NCI-H2196 (cell line): ENCODE data around the gene SANBR.
"Not testable (repeated sequence)": the region's sequence is repeated elsewhere in the genome, so short reads cannot be mapped to it uniquely, and the experiment has no call there.

Source experiments
- DNase-seq: peaks from one replicate; lab custom pipeline; 2025; ENCODE audit not compliant: unreplicated experiment; lab: John Stamatoyannopoulos, UW

The SANBR gene

DNA sequence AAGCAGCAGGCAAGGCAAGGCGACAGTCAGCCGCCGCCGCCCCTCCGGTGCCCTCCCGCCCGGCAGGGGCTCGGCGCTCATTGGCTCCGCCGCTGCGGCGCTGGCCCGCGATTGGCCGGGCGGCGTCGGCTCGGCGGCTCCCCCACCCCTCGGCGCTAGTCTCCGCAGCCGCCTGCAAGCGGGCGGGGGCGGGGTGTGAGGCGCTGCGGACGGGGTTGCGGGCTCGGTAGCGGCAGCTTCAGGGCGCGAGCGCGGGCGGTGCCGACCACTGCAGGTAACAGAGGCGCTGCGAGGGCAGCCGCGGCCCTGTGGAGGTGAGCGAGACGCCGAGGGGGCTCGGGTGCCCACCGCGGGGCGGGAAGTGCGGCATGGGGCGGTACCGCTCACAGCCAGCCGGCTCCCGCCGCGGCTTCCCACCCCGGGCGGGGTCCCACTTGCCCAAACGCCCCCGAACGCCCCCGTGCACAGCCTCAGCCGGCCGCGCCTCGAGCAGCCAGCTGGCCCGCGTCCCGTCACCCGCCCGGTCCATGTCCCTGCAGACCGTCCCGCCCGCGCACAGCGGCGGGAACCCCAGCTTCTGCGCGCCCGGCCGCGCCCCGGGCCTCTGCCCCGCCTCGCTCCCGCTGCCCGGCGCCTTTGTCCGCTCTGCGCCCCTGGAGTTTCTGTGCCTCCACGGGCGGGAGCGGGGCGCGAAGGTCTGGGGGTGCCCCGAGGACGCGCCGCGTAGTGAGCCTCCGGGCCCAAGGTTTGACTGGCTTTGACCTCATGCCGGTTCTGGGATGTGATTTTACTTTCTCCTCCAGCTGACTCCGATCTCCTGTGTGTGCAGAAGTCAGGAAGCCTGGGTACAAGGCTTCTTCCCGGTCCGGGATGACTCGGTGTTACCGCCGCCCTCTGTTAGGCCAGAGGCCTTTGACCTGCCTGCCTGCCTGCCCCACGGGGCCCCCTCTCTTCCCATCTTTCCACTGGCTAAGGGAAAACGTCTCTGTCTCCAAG lies at the start of gene SANBR:
Gene SANBR (plus strand): TSS at position 158 of the 996 bp plus-strand sequence. CDS start 4,480 bp downstream, outside the sequence.
- peak; percentile 80 for DNase-seq

DNA sequence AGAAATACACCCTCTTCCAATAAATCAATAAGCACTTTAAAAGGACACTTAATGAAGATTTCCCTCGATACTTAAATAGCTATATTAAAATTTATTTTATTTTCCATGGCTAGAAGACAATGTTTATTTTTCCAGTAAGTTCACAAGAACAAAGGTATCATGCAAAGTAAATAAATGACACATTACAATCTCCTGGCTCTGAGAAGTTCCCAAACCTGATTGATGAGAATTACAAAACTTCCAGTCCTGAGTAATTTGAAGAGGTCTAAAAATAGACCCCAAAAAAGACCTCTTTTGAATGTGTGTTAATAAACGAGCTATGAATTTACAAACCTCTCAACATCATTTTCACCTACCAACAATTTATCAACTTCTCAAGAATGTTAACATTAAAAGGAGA lies 49.7 kb upstream of the SANBR start:
- DNase-seq: no peak

GRCh38 chr2:61016392-61017002 lies 49.2 kb upstream of the SANBR start:
- no peak for DNase-seq

GRCh38 chr2:61017003-61017555 lies 48.6 kb upstream of the SANBR start:
- DNase-seq: peak; percentile 65

DNA sequence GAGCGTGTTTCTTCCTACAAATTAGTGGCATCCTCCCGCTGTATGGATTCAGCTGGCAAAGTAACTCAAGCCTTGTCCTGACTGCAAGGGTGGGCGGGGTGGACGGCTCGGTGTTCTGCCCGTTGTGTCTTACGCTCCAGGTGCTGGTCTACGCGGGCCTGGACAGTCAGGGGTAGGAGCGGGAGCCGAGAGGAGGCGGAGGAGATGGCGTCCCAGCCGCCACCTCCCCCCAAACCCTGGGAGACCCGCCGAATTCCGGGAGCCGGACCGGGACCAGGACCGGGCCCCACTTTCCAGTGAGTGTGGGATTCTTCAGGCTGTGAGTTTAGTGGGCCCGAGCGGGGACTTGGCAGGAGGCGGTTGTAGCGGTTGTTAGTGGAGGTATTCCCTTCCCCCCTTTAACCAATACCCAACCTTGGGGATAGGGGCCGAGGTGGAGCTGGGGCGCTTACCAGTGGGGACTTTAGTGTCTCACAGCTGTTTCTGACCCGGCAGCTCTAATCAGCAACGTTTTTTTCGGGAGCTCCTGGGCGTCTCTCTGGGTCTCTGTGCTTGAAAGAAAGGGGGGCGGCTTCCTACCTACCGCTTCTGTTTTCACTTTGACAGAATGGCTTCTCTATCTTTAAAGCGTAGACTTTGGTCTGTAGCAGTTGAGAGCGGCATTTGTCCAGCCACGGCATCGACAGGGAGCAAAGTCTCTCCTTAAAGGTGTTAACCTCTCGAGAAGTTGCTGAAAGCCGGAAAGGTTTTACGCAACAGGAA lies 47.9 kb upstream of the SANBR start, which contains the start of the genes PEX13 and PUS10:
Gene PEX13 (plus strand): TSS at position 165 of the 762 bp plus-strand sequence. CDS start 40 bp downstream, at position 205.
Gene PUS10 (minus strand): TSS at position 700 of the 762 bp plus-strand sequence. CDS start 6,365 bp downstream, outside the sequence.
- peak; percentile 40 for DNase-seq

DNA sequence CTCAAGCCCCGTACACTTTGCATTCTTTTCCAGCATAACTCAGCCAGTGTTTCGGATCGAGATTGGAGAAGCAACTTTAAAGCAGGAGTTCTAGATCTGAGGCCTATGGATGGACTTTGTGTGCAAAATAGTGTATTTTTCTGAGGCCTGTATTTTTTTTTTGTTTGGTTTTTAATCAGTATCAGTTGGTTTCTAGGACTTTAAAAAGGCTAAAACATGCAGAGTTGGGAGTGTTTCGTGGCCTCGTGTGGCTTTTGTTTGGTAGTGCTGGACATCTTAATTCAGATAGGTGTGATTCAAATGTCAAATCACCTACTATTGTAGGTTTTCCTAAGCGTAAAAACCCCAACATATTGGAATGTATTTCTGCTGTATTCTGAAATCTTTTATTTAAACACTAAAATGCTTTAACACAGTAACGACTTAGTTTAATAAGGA lies 47.3 kb upstream of the SANBR start:
- DNase-seq: no peak

- no peak for DNase-seq
Observed at GRCh38 chr2:61018798-61019197, 46.9 kb upstream of the SANBR start.

GRCh38 chr2:61021228-61021660 lies 44.4 kb upstream of the SANBR start:
- DNase-seq: no peak

- DNase-seq: no peak
Observed at GRCh38 chr2:61023670-61024069, 42.0 kb upstream of the SANBR start.

DNA sequence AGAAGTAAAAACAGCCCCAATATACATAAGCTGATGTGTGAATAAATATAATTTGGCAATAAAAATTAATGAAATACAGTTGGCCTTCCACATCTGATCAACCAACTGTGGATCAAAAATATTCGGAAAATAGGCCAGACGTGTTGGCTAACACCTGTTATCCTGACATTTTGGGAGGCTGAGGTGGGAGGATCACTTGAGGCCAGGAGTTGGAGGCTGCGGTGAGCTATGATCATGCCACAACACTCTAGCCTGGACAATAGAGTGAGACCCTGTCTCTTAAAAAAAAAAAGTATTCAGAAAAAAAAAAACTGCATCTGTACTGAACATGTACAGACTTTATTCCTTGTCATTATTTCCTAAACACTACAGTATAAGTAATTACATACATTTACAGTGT lies 36.1 kb upstream of the SANBR start:
- DNase-seq: no peak

GRCh38 chr2:61034592-61034991 lies 31.1 kb upstream of the SANBR start:
- DNase-seq: not testable (repeated sequence)

DNA sequence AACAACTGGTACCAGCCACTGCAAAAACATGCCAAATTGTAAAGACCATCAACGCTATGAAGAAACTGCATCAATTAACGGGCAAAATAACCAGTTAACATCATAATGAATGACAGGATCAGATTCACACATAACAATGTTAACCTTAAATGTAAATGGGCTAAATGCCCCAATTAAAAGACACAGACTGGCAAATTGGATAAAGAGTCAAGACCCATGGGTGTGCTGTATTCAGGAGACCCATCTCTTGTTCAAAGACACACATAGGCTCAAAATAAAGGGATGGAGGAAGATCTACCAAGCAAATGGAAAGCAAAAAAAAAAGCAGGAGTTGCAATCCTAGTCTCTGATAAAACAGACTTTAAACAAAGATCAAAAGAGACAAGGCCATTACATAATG lies 29.0 kb upstream of the SANBR start:
- not testable (repeated sequence) for DNase-seq

GRCh38 chr2:61042807-61043206 lies 22.9 kb upstream of the SANBR start:
- DNase-seq: no peak

DNA sequence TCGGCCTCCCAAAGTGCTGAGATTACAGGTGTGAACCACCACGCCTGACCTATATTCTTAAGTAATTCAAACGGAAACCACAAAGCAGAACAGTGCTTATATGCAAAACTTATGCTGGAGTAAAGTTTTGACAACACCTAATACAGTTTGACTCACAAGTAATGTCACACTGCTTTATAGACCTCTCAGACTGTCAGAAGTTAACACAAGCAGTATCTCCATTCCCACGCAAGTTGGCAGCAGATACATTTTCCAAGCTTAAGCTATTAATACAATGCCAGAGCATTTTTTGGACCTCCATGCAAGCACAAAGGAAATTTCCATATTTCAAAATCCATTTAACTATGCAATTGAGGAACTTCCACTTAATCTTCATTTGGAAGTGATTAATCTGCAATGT lies 21.0 kb upstream of the SANBR start:
- DNase-seq: no peak

DNA sequence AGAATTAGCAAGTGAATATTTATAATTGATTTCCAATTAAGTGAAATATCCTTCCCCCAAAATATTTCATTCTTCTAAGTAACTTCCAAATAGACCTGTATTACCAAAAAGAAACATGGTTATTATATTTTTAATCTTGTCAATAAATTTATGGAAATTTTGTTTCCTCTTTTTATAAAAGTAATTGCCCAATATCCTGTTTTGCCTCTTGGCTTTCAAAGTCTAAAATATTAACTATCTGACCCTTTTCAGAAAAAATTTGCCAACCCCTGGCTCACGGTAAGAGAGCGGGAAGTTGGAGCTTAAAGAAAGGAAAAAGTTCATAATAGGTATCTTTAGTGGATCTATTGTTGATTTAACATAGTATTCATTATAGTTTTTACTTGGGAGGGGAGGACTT lies 20.4 kb upstream of the SANBR start:
- DNase-seq: no peak

DNA sequence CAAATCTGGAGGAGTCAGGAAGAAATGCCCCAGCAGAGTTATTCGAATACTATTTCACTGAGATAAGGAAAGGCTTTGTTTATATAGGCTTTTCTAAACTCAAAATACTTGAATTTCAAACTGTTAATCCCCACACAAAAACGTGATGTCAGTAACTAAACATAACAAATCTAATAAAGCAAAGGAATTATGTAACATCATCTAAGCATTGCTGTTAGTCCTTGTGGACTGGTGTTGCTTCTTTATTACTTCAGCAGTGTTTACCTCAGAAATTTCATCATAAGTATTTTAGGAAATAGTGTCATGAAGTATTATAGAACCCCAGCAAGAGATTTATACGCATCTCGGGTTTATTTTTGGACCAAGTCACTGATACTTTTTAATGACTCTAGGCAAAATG lies 19.7 kb upstream of the SANBR start:
- no peak for DNase-seq

DNA sequence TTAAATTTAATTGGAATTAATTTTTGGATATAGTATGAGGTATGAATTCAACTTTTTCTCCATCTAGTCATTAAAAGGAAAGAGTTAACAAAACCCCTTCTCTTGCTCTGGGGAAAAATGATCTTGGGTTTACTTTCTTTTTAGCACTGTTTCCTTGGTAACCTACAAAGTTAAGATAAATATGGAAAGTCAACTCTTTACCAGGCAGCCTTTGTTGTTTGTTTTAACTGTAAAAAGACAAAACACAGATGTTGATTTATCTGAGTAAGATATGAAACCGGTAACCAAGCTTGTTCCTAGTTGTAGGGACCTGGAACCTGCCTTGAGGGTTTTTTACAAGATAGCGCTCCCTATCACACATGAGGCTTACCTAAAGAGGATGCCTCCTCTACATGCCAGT lies 10.1 kb upstream of the SANBR start:
- no peak for DNase-seq

DNA sequence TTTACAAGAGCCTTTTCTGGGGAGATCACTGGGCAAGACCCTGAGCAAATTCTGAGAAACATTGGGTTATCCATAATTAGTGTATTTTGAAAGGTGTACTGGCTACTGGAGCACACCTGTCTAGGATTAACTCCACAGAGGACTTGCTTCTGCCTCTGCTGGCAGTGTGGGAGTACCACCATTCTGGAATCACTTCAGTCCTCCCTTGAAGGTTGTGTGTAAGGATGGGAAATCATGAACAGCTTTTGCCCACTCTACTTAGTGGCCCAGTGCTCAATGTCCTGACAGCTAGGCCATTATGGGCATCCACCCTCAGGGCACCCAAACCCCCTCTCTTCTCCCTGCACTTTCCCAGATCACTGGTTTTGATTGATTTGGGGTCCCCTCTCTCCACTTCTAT lies 8.1 kb upstream of the SANBR start:
- no peak for DNase-seq

DNA sequence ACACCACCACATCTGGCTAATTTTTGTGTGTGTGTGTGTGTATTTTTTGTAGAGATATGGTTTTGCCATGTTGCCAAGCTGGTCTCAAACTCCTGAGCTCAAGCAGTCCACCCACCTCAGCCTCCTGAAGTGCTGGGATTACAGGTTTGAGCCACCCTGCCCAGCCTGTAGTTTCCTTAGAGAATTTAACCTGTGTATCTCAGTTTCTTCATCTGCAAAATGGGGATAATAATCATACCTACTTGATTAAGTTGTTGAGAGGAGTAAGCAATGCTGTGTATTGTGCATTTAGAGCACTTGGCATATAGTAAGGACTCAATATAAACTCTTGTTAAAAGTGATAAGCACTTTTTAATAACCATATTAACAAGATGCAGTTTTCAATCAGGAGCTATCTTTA lies 6.3 kb upstream of the SANBR start:
- DNase-seq: no peak

GRCh38 chr2:61074100-61074499 lies 8.4 kb downstream of the SANBR start:
- no peak for DNase-seq

DNA sequence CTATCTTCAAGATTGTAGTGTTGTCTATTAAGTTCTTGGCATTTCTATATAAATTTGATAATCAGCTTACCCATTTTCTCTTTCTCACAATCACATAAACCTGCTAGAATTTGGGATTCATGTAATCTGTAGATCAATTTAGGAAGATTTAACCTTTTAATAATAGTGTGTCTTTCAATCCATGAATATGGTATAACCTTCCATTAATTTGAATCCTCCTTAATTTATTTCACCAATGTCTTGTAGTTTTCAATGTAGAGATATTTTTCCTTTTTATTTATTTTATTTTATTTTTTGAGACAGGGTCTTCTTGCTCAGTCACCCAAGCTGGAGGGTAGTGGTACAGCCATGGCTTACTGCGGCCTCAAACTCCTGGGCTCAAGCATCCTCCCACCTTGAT lies 20.2 kb downstream of the SANBR start:
- DNase-seq: no peak
